Activated naive CD4-positive, alpha-beta T cell treated with anti-CD3 and anti-CD28 coated beads for 36 hours (primary cell): ENCODE measurements around the gene FBXO7. TPM values are rescaled to one million over a fixed set of nuclear protein-coding genes. Genes with fewer than 3 reads are reported as not detected.

ENCODE experiments used
- CTCF ChIA-PET: fragments of 350-600 bp; sonication (Branson Sonifier 250); formaldehyde crosslinking; loops from one replicate; lab custom pipeline; 2021; ENCODE audit warnings: antibody characterized with exemption; lab: Charles Lee
- DNase-seq: peaks from one replicate; pipeline ENCODE4 v3.0.0-alpha.2; 2020
- H3K27ac Mint-ChIP-seq: one replicate; pipeline ENCODE4 v1.8.0; 2021; ENCODE audit warnings: mild to moderate bottlenecking, mixed read lengths
- H3K27me3 Mint-ChIP-seq: one replicate; pipeline ENCODE4 v1.8.0; 2021; ENCODE audit warnings: low read depth, mixed read lengths
- H3K36me3 Mint-ChIP-seq: one replicate; pipeline ENCODE4 v1.8.0; 2021; ENCODE audit warnings: low read depth, mixed read lengths
- H3K4me1 Mint-ChIP-seq: one replicate; pipeline ENCODE4 v1.8.0; 2021; ENCODE audit warnings: low read depth, mixed read lengths
- H3K4me3 Mint-ChIP-seq: one replicate; pipeline ENCODE4 v1.8.0; 2021; ENCODE audit warnings: mild to moderate bottlenecking, moderate library complexity, mixed read lengths
- H3K9me3 Mint-ChIP-seq: one replicate; pipeline ENCODE4 v1.8.0; 2021; ENCODE audit warnings: mixed read lengths
- intact Hi-C: fragments of 100-400 bp; cut with micrococcal nuclease; formaldehyde crosslinking; loops from one replicate; pipeline ENCODE4 v1.15.1; 2023
- total RNA-seq, 2 experiments: library from RNA; stranded (reverse); gene quantifications; one replicate each; pipeline ENCODE4 v1.2.3, GENCODE V29; 2021

FBXO7 gene
- 10 to 100 TPM; 62.5 to 65.9 TPM for total RNA-seq

- CTCF ChIA-PET = interaction anchor here (0.5 to 4.9 kb wide), 2 partner anchors 63 to 127 kb away, joined by 3 to 41 read pairs; partner anchors contain the start of gene RTCB
- Mint-ChIP-seq H3K4me1 (peaks cover 17% of the 10 kb centered on the region), H3K36me3 (peaks cover 2% of the 10 kb centered on the region), H3K9me3 (no peaks in the 10 kb centered on the region), H3K27me3 (no peaks in the 10 kb centered on the region), H3K27ac (peak within 1 kb of the TSS; percentile 93), H3K4me3 (peak within 1 kb of the TSS; percentile 92)
- peak; percentile 86 for DNase-seq
- intact Hi-C loops = loop anchor here (1.0 to 10.0 kb wide), 3 partner anchors 44 to 810 kb away; partner anchors contain the start of gene PISD
Measured at GRCh38 chr22:32474635-32475467, at the start of gene FBXO7. Gene FBXO7, plus strand, starts transcription at chr22:32474811. Its CDS starts 192 bp downstream, at chr22:32475003.

GRCh38 chr22:32426881-32427280 is 47.7 kb upstream of the FBXO7 start:
- Mint-ChIP-seq H3K4me1 (no peaks in the 10 kb centered on the region), H3K27ac (no peak overlapping the region), H3K27me3 (peaks cover 26% of the 10 kb centered on the region), H3K4me3 (no peak overlapping the region), H3K9me3 (no peaks in the 10 kb centered on the region), H3K36me3 (no peaks in the 10 kb centered on the region)
- no peak for DNase-seq
- intact Hi-C loops = no loop called here
- CTCF ChIA-PET = no interaction called here

- CTCF ChIA-PET = interaction anchor here (0.6 kb wide), 1 partner anchor 384 kb away, joined by 5 read pairs; no protein-coding TSS in a partner anchor
- Mint-ChIP-seq H3K36me3 (no peaks in the 10 kb centered on the region), H3K4me3 (no peak overlapping the region), H3K9me3 (no peaks in the 10 kb centered on the region), H3K27ac (no peak overlapping the region), H3K27me3 (peaks cover 10% of the 10 kb centered on the region), H3K4me1 (no peaks in the 10 kb centered on the region)
- intact Hi-C loops = no loop called here
- no peak for DNase-seq
Measured at GRCh38 chr22:32430352-32430751, 44.3 kb upstream of the FBXO7 start.

- Mint-ChIP-seq H3K9me3 (no peaks in the 10 kb centered on the region), H3K27me3 (no peaks in the 10 kb centered on the region), H3K27ac (no peak overlapping the region), H3K4me3 (no peak overlapping the region), H3K4me1 (no peaks in the 10 kb centered on the region), H3K36me3 (no peaks in the 10 kb centered on the region)
- CTCF ChIA-PET = no interaction called here
- intact Hi-C loops = no loop called here
- DNase-seq = peak; percentile 35
Measured at GRCh38 chr22:32444068-32444467, 30.5 kb upstream of the FBXO7 start.

GRCh38 chr22:32446321-32446720 is 28.3 kb upstream of the FBXO7 start:
- Mint-ChIP-seq H3K4me3 (no peak overlapping the region), H3K36me3 (no peaks in the 10 kb centered on the region), H3K4me1 (no peaks in the 10 kb centered on the region), H3K9me3 (no peaks in the 10 kb centered on the region), H3K27me3 (no peaks in the 10 kb centered on the region), H3K27ac (no peak overlapping the region)
- no peak for DNase-seq
- intact Hi-C loops = no loop called here
- CTCF ChIA-PET = no interaction called here

- Mint-ChIP-seq H3K27me3 (peaks cover 4% of the 10 kb centered on the region), H3K36me3 (no peaks in the 10 kb centered on the region), H3K4me1 (no peaks in the 10 kb centered on the region), H3K9me3 (no peaks in the 10 kb centered on the region), H3K4me3 (no peak overlapping the region), H3K27ac (no peak overlapping the region)
- CTCF ChIA-PET = no interaction called here
- intact Hi-C loops = no loop called here
- DNase-seq = no peak
Measured at GRCh38 chr22:32448980-32449379, 25.6 kb upstream of the FBXO7 start.

- Mint-ChIP-seq H3K4me1 (no peaks in the 10 kb centered on the region), H3K27me3 (peaks cover 28% of the 10 kb centered on the region), H3K36me3 (no peaks in the 10 kb centered on the region), H3K4me3 (no peak overlapping the region), H3K9me3 (no peaks in the 10 kb centered on the region), H3K27ac (no peak overlapping the region)
- CTCF ChIA-PET = no interaction called here
- intact Hi-C loops = no loop called here
- no peak for DNase-seq
Measured at GRCh38 chr22:32457031-32457430, 17.6 kb upstream of the FBXO7 start.

GRCh38 chr22:32462452-32462851 is 12.2 kb upstream of the FBXO7 start:
- Mint-ChIP-seq H3K36me3 (no peaks in the 10 kb centered on the region), H3K27ac (no peak overlapping the region), H3K9me3 (no peaks in the 10 kb centered on the region), H3K4me1 (no peaks in the 10 kb centered on the region), H3K4me3 (no peak overlapping the region), H3K27me3 (peaks cover 28% of the 10 kb centered on the region)
- DNase-seq = no peak
- CTCF ChIA-PET = no interaction called here
- intact Hi-C loops = no loop called here

GRCh38 chr22:32465661-32466060 is 8.9 kb upstream of the FBXO7 start:
- Mint-ChIP-seq H3K4me1 (no peaks in the 10 kb centered on the region), H3K9me3 (no peaks in the 10 kb centered on the region), H3K36me3 (no peaks in the 10 kb centered on the region), H3K4me3 (no peak overlapping the region), H3K27me3 (peaks cover 15% of the 10 kb centered on the region), H3K27ac (no peak overlapping the region)
- CTCF ChIA-PET = no interaction called here
- DNase-seq = no peak
- intact Hi-C loops = no loop called here

GRCh38 chr22:32466496-32466895 is 8.1 kb upstream of the FBXO7 start:
- no peaks in the 10 kb centered on the region for H3K36me3 Mint-ChIP-seq
- H3K4me1 Mint-ChIP-seq = no peaks in the 10 kb centered on the region
- peaks cover 12% of the 10 kb centered on the region for H3K27me3 Mint-ChIP-seq
- no peak overlapping the region for H3K27ac Mint-ChIP-seq
- DNase-seq = no peak
- no peaks in the 10 kb centered on the region for H3K9me3 Mint-ChIP-seq
- CTCF ChIA-PET = no interaction called here
- H3K4me3 Mint-ChIP-seq = no peak overlapping the region
- intact Hi-C loops = no loop called here

GRCh38 chr22:32469799-32470212 is 4.8 kb upstream of the FBXO7 start:
- CTCF ChIA-PET = interaction anchor here (0.6 kb wide), 2 partner anchors 10 to 348 kb away, joined by 4 read pairs; no protein-coding TSS in a partner anchor
- Mint-ChIP-seq H3K4me1 (peaks cover 7% of the 10 kb centered on the region), H3K27ac (no peak overlapping the region), H3K9me3 (no peaks in the 10 kb centered on the region), H3K4me3 (no peak overlapping the region), H3K36me3 (no peaks in the 10 kb centered on the region), H3K27me3 (peaks cover 10% of the 10 kb centered on the region)
- no peak for DNase-seq
- intact Hi-C loops = loop anchor here (10.0 kb wide), 1 partner anchor 805 kb away; the partner anchor contains the start of gene PISD

GRCh38 chr22:32473388-32473952 is 1.1 kb upstream of the FBXO7 start:
- CTCF ChIA-PET = interaction anchor here (0.6 to 4.9 kb wide), 10 partner anchors 8 to 494 kb away, joined by 3 to 41 read pairs (median 5); partner anchors contain the start of gene RTCB
- intact Hi-C loops = loop anchor here (1.0 to 10.0 kb wide), 8 partner anchors 10 to 809 kb away; partner anchors contain the start of gene PISD
- H3K4me1 Mint-ChIP-seq = peaks cover 10% of the 10 kb centered on the region

More at GRCh38 chr22:32473388-32473952, 1.1 kb upstream of the FBXO7 start:
- H3K27ac Mint-ChIP-seq = peak overlapping the region; percentile 89
- H3K4me3 Mint-ChIP-seq = peak overlapping the region; percentile 92
- H3K27me3 Mint-ChIP-seq = no peaks in the 10 kb centered on the region
- DNase-seq = peak; percentile 71
- no peaks in the 10 kb centered on the region for H3K36me3 Mint-ChIP-seq
- no peaks in the 10 kb centered on the region for H3K9me3 Mint-ChIP-seq
